Measurements from ENCODE around the gene FAM209B. TPM values are rescaled to one million over a fixed set of nuclear protein-coding genes. Genes with fewer than 3 reads are reported as not detected.

The FAM209B gene
- polyA plus RNA-seq, 2 of the 4 experiments (the other 2 are of a cell fraction): 0.46 to 0.78 TPM

GRCh38 chr20:56487216-56487615 is 45.8 kb upstream of the FAM209B start:
- POLR2A ChIA-PET: no interaction called here
- no peak overlapping the region for H3K27ac ChIP-seq
- H3K4me2 ChIP-seq: no peak overlapping the region
- TF ChIP-seq MAFK (IDR thresholded peaks at IDR 0.05; ENCODE audit: partially characterized antibody) (no peak), ZFP36 (IDR thresholded peaks at IDR 0.05; ENCODE audit: borderline replicate concordance, partially characterized antibody) (no peak), HOXB13 (CRISPR knock-in tag; IDR thresholded peaks at IDR 0.05; ENCODE audit: low read depth) (no peak)
- no peak for FAIRE-seq
- H3K4me3 ChIP-seq: no peak overlapping the region
- CTCF ChIA-PET: no interaction called here
- ATAC-seq: no peak
- DNase-seq (ENCODE audit: low read depth in 1 of 2, low spot score in 1 of 2): no peak
- H3K9me3 ChIP-seq: no peaks in the 10 kb centered on the region
- WGBS (ENCODE audit: missing lambda C conversion rate): 81% methylated on average over 11 of the region's 11 CpGs
- no peaks in the 10 kb centered on the region for H3K4me1 ChIP-seq

GRCh38 chr20:56488566-56488965 is 44.5 kb upstream of the FAM209B start:
- H3K27ac ChIP-seq: no peak overlapping the region
- 90% methylated on average over 5 of the region's 5 CpGs for WGBS (ENCODE audit: missing lambda C conversion rate)
- H3K4me2 ChIP-seq: no peak overlapping the region
- ChIA-PET CTCF (no interaction called here), POLR2A (no interaction called here)
- ATAC-seq (no peak), FAIRE-seq (no peak), DNase-seq (ENCODE audit: low read depth in 1 of 2, low spot score in 1 of 2) (no peak)
- H3K9me3 ChIP-seq: no peaks in the 10 kb centered on the region
- TF ChIP-seq CHD2 (IDR thresholded peaks at IDR 0.05; ENCODE audit: low read length, partially characterized antibody) (no peak), EP300 (IDR thresholded peaks at IDR 0.05) (no peak), RNF2 (IDR thresholded peaks at IDR 0.05; ENCODE audit: borderline replicate concordance, low read depth) (no peak)
- no peak overlapping the region for H3K4me3 ChIP-seq
- no peaks in the 10 kb centered on the region for H3K4me1 ChIP-seq

GRCh38 chr20:56501116-56501515 is 31.9 kb upstream of the FAM209B start:
- H3K4me3 ChIP-seq: no peak overlapping the region
- no peak overlapping the region for H3K4me2 ChIP-seq
- H3K9me3 ChIP-seq: no peaks in the 10 kb centered on the region
- 95% methylated on average over 1 of the region's 1 CpG for WGBS (ENCODE audit: missing lambda C conversion rate)
- H3K4me1 ChIP-seq: no peaks in the 10 kb centered on the region
- POLR2A ChIA-PET: no interaction called here
- no peak for FAIRE-seq
- no peak overlapping the region for H3K27ac ChIP-seq
- DNase-seq (ENCODE audit: low read depth in 1 of 2, low spot score in 1 of 2): no peak
- ATAC-seq: no peak
- TF ChIP-seq MAFK (IDR thresholded peaks at IDR 0.05; ENCODE audit: partially characterized antibody): peak; percentile 40
- no peak for TF ChIP-seq CTCF (IDR thresholded peaks at IDR 0.05)
- CTCF ChIA-PET: no interaction called here

DNA sequence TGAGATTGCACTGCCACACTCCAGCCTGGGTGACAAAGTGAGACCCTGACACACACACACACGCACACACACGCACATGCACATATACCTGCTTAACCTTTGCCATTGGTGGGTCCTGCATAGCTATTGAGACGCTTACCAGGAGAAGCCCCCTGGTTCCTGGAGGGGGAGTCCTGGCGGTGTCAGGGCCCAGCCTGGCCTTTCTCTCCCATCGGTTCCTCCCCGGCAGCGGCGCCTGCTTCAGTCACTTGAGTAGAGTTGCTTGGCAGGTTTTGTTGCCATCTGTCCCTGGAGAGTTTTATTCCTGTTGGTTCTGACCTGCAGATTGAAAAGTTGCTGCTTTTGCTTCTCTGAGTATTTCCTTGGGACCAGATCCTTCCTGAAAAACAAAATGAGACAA is 29.1 kb upstream of the FAM209B start:
- FAIRE-seq (no peak), DNase-seq (ENCODE audit: low read depth in 1 of 2, low spot score in 1 of 2) (no peak), ATAC-seq (no peak)
- H3K4me1 ChIP-seq: no peaks in the 10 kb centered on the region
- TF ChIP-seq KDM5A (IDR thresholded peaks at IDR 0.05) (no peak), TFCP2L1 (CRISPR knock-in tag; IDR thresholded peaks at IDR 0.05) (no peak), SMC3 (IDR thresholded peaks at IDR 0.05) (no peak)
- ChIA-PET CTCF (interaction anchor here (1.4 to 1.5 kb wide), 2 partner anchors 12 to 47 kb away, joined by 4 to 5 read pairs; no protein-coding TSS in a partner anchor), POLR2A (no interaction called here)
- H3K4me2 ChIP-seq: no peak overlapping the region
- H3K4me3 ChIP-seq: no peak overlapping the region
- H3K27ac ChIP-seq: no peak overlapping the region
- no peaks in the 10 kb centered on the region for H3K9me3 ChIP-seq
- 95% methylated on average over 6 of the region's 8 CpGs for WGBS (ENCODE audit: missing lambda C conversion rate)

DNA sequence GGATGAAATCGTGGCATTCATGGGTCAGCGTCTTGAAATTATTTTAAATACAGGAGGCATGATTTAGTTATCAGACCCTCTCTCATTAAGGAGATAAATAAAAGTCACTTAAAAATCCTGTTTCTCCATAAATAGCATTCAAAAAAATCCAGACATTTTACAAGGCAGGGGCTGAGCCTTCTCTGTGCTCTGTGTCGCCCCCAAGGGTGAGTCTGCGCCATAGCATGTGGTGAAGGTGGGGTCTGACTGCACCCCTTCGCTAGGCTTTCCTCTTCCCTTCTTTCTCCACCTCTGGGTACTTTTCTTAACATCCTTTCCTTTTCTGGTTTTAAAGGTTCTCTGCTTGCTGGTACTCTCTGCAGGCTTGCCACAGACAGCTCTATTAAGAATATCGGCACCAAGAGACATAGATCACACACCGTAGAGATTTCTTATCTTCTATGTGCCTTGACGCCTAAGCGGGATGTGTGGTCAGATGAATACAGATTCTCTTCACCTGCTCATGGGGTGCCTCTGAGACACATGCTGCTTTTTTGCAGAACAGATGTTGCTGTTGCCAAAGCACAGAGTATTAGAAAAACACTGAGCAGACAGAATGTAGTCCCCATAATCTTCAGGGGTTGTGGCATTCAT is 28.6 kb upstream of the FAM209B start:
- H3K27ac ChIP-seq: no peak overlapping the region
- H3K4me1 ChIP-seq: no peaks in the 10 kb centered on the region
- POLR2A ChIA-PET: no interaction called here
- H3K9me3 ChIP-seq: no peaks in the 10 kb centered on the region
- FAIRE-seq (no peak), ATAC-seq (peak; percentile 64 to 86; a peak in 4 of 6 replicates), DNase-seq (ENCODE audit: low read depth in 1 of 2, low spot score in 1 of 2) (peak in 1 of 2 experiments; percentile 38)
- 86% methylated on average over 9 of the region's 9 CpGs for WGBS (ENCODE audit: missing lambda C conversion rate)
- CTCF ChIA-PET: interaction anchor here (1.4 kb wide), 2 partner anchors 11 to 46 kb away, joined by 3 to 5 read pairs; no protein-coding TSS in a partner anchor
- TF ChIP-seq ESRRA (IDR thresholded peaks at IDR 0.05; ENCODE audit: borderline replicate concordance, low read length): no peak
- 0 out of 3 replicates have a peak, but pooled peaks have one; percentile 24 for TF ChIP-seq CTCF (IDR thresholded peaks at IDR 0.05)
- no peak overlapping the region for H3K4me2 ChIP-seq
- H3K4me3 ChIP-seq: no peak overlapping the region

Data from A549 (cell line).